GM12801 (cell line): ENCODE results near the gene SGCD.

ENCODE experiments used
- CTCF ChIP-seq: IDR thresholded peaks from one replicate; pipeline ENCODE4 v1.5.1; 2011; ENCODE audit warnings: control low read depth; ENCODE audit not compliant: insufficient read length; ENCODE audit errors: extremely low read depth

The SGCD gene

GRCh38 chr5:156800929-156801328 is 474.0 kb downstream of the SGCD start:
- TF ChIP-seq CTCF: no peak

- no peak for TF ChIP-seq CTCF
Measured at GRCh38 chr5:156802501-156802900, 475.5 kb downstream of the SGCD start.

- no peak for TF ChIP-seq CTCF
Measured at GRCh38 chr5:156803404-156803803, 476.4 kb downstream of the SGCD start.

- no peak for TF ChIP-seq CTCF
Measured at GRCh38 chr5:156812959-156813358, 486.0 kb downstream of the SGCD start.

GRCh38 chr5:156815988-156816599 is 489.1 kb downstream of the SGCD start:
- no peak for TF ChIP-seq CTCF
